Stimulated activated naive B cell treated with anti-CD40 and anti-IgM and Interleukin-4, amounts not matched to agents 10 μg/mL and 1 μg/mL and 100 μg/mL, for 72 hours (primary cell): ENCODE data around the gene NOM1.
"Not testable (repeated sequence)": the region's sequence is repeated elsewhere in the genome, so short reads cannot be mapped to it uniquely, and the experiment has no call there.

Experiments
- ATAC-seq, 2 donors: fragments of 150-1000 bp; cut with Tn5 transposase; replicated peaks; 2 replicates each; pipeline ENCODE4 v1.10.0; 2021; ENCODE audit warnings: moderate library complexity in 1 of 2
- DNase-seq: peaks from one replicate; pipeline ENCODE4 v3.0.0; 2021
- H3K27ac Mint-ChIP-seq: one replicate; pipeline ENCODE4 v1.8.0; 2022; ENCODE audit warnings: mild to moderate bottlenecking, mixed read lengths
- H3K27me3 Mint-ChIP-seq, 2 donors: one replicate each; pipeline ENCODE4 v1.8.0; 2022; ENCODE audit warnings: mixed read lengths in 2 of 2
- H3K36me3 Mint-ChIP-seq, 2 donors: one replicate each; pipeline ENCODE4 v1.8.0; 2022; ENCODE audit warnings: mixed read lengths in 2 of 2, mild to moderate bottlenecking in 1 of 2
- H3K4me1 Mint-ChIP-seq, 2 donors: one replicate each; pipeline ENCODE4 v1.8.0; 2022; ENCODE audit warnings: mixed read lengths in 2 of 2, mild to moderate bottlenecking in 1 of 2
- H3K4me3 Mint-ChIP-seq, 2 donors: one replicate each; pipeline ENCODE4 v1.8.0; 2022; ENCODE audit warnings: mild to moderate bottlenecking in 2 of 2, mixed read lengths in 2 of 2, moderate library complexity in 1 of 2
- H3K9me3 Mint-ChIP-seq, 2 donors: one replicate each; pipeline ENCODE4 v1.8.0; 2022; ENCODE audit warnings: mixed read lengths in 2 of 2, mild to moderate bottlenecking in 1 of 2

Gene NOM1

DNA sequence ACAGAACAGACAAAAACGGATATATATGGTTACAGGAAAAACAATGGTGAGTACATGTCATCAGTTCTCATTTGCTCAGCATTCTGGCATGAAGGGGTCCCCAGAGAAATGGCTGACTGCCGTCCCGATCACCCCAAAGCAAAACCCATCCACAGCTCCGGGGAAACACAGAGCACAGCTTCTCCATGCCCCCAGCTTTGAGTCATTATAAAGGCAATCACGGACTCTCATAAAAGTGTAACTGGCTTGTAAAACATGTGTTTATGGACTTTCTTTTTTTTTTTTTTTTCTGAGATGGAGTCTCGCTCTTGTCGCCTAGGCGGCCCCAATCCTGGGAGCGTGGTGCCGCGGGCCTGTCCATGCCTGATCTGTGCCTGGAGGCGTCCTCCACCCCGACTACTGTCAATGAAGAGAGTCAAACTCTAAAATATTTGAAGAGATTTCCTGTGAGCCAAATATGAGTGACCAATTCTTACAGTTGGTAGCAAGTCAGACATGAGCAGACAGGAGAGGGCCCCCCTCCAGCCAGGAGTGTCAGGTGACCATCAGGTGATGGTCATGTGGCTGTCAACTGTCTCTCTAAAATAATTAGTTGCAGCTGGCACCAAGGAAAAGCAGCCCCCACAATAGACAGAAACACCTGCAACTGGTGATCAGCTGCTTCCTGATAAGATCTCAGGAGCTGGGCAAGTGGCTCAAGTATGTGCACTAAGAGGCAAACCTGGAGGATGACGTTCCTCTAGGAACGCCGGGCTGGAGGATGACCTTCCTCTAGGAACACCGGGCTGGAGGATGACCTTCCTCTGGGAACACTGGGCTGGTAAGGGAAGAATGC, 21.7 kb upstream of the NOM1 start:
- DNase-seq (no peak), ATAC-seq (no peak)
- Mint-ChIP-seq H3K27me3 (peaks cover 46 to 53% of the 10 kb centered on the region in 2 donors), H3K4me3 (no peak overlapping the region), H3K36me3 (no peaks in the 10 kb centered on the region), H3K27ac (no peak overlapping the region), H3K9me3 (peaks cover 0 to 1% of the 10 kb centered on the region in 2 donors), H3K4me1 (peaks cover 0 to 4% of the 10 kb centered on the region in 2 donors)

DNA sequence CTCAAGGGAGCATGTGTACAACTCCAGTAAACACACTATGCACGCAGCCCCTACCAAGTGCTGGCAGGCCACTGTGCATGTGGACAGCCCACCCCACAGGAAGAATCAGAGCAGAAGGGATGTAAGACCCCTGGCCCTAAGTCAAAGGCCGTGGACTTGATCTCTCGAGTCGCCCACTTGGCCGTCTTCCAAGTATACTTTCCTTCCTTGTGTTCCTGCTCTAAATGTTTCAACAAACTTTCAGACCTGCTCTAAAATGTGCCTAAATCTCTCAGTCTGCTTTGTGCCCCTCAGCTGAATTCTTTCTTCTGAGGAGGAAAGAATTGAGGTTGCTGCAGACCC, 21.1 kb upstream of the NOM1 start:
- DNase-seq (no peak), ATAC-seq (no peak)
- Mint-ChIP-seq H3K4me3 (no peak overlapping the region), H3K4me1 (peaks cover 0 to under 1% of the 10 kb centered on the region in 2 donors), H3K27me3 (peaks cover 44 to 51% of the 10 kb centered on the region in 2 donors), H3K27ac (no peak overlapping the region), H3K36me3 (no peaks in the 10 kb centered on the region), H3K9me3 (peaks cover 0 to under 1% of the 10 kb centered on the region in 2 donors)

GRCh38 chr7:156929789-156930539, 19.5 kb upstream of the NOM1 start:
- DNase-seq (no peak), ATAC-seq (no peak)
- peaks cover 35 to 50% of the 10 kb centered on the region in 2 donors for H3K27me3 Mint-ChIP-seq
- H3K9me3 Mint-ChIP-seq, result no peaks in the 10 kb centered on the region
- no peaks in the 10 kb centered on the region for H3K4me1 Mint-ChIP-seq
- no peak overlapping the region for H3K27ac Mint-ChIP-seq
- no peak overlapping the region for H3K4me3 Mint-ChIP-seq
- no peaks in the 10 kb centered on the region for H3K36me3 Mint-ChIP-seq

DNA sequence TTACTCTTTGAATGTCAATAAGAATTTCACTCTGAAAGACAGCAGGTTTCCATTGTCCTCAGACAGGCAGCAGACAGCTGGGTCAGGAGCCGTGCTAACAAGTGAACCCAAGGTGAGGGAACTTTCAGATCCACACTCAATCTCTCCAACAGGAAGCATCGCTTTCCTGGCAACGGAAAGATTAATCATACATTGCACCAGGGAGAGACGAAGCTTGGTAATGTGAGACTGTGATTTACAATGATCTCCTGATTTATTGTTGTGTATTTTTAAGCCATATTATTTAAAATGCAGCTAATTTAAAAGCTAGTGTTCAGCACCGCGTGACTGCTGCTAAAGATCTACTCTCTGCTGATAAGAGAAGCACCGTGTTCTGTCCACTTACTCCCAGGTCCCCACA, 17.5 kb upstream of the NOM1 start:
- Mint-ChIP-seq H3K4me3 (no peak overlapping the region), H3K36me3 (no peaks in the 10 kb centered on the region), H3K27me3 (peaks cover 39 to 61% of the 10 kb centered on the region in 2 donors), H3K4me1 (no peaks in the 10 kb centered on the region), H3K27ac (no peak overlapping the region), H3K9me3 (no peaks in the 10 kb centered on the region)
- ATAC-seq (no peak), DNase-seq (no peak)

- H3K27me3 Mint-ChIP-seq, result peaks cover 11 to 44% of the 10 kb centered on the region in 2 donors
- H3K4me3 Mint-ChIP-seq, result no peak overlapping the region
- no peak overlapping the region for H3K27ac Mint-ChIP-seq
- H3K36me3 Mint-ChIP-seq, result no peaks in the 10 kb centered on the region
- no peak for ATAC-seq
- no peaks in the 10 kb centered on the region for H3K9me3 Mint-ChIP-seq
- H3K4me1 Mint-ChIP-seq, result no peaks in the 10 kb centered on the region
- DNase-seq, result no peak
These were observed 14.3 kb upstream of the NOM1 start for GRCh38 chr7:156935250-156935649.

- not testable (repeated sequence) for ATAC-seq, H3K4me3 Mint-ChIP-seq, H3K27ac Mint-ChIP-seq, H3K4me1 Mint-ChIP-seq, DNase-seq
- Mint-ChIP-seq H3K9me3 (peaks cover 4 to 11% of the 10 kb centered on the region in 2 donors), H3K27me3 (peaks cover 19 to 53% of the 10 kb centered on the region in 2 donors), H3K36me3 (peaks cover 0 to 12% of the 10 kb centered on the region in 2 donors)
These were observed 12.7 kb upstream of the NOM1 start for GRCh38 chr7:156936766-156937165.

DNA sequence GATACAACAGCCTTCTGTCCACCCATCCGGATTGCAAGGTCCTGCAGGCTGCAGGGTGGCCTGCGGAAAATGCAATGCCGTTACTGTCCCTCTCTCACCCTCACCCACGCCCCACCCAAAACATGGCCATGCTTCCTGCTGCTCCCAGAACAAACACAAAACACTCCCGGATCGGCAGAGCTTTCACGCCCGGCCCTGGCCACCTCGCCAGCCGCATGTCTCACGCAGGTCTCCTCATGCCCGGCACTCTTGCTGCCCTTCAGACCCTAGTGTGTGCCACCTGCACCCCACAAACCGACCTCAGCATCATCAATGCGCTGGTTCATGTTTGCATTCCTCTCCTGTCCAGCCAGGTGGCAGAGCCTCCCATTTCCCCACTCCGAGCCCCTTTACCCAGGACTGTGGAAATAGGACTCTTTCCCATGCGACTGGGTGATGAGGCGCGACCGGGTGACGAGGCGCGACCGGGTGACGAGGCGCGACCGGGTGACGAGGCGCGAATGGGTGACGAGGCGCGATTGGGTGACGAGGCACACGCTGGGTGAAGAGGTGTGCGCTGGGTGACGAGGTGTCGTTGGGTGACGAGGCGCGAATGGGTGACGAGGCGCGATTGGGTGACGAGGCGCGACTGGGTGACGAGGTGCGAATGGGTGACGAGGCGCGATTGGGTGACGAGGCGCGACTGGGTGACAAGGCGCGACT, 8.9 kb upstream of the NOM1 start:
- Mint-ChIP-seq H3K9me3 (peaks cover 4 to 12% of the 10 kb centered on the region in 2 donors), H3K27me3 (peaks cover 42 to 63% of the 10 kb centered on the region in 2 donors)

GRCh38 chr7:156941393-156942182, 7.9 kb upstream of the NOM1 start:
- H3K4me1 Mint-ChIP-seq, result peaks cover 6 to 16% of the 10 kb centered on the region in 2 donors
- peak overlapping the region; percentile 69 for H3K27ac Mint-ChIP-seq
- peaks cover 42 to 62% of the 10 kb centered on the region in 2 donors for H3K27me3 Mint-ChIP-seq
- no peak for DNase-seq
- no peak for ATAC-seq
- peaks cover 0 to 13% of the 10 kb centered on the region in 2 donors for H3K36me3 Mint-ChIP-seq
- peaks cover 4 to 12% of the 10 kb centered on the region in 2 donors for H3K9me3 Mint-ChIP-seq
- H3K4me3 Mint-ChIP-seq, result peak overlapping the region in 1 of 2 donors; percentile 36

More for the DNA sequence above, 8.9 kb upstream of the NOM1 start:
- no peak overlapping the region for H3K27ac Mint-ChIP-seq
- H3K4me1 Mint-ChIP-seq, result peaks cover 6 to 16% of the 10 kb centered on the region in 2 donors
- no peak for ATAC-seq
- DNase-seq, result no peak
- peaks cover 0 to 13% of the 10 kb centered on the region in 2 donors for H3K36me3 Mint-ChIP-seq
- H3K4me3 Mint-ChIP-seq, result peak overlapping the region in 1 of 2 donors; percentile 4

GRCh38 chr7:156942708-156943090, 6.8 kb upstream of the NOM1 start:
- ATAC-seq (peak; percentile 46 to 68), DNase-seq (no peak)
- no peak overlapping the region for H3K27ac Mint-ChIP-seq
- H3K27me3 Mint-ChIP-seq, result peaks cover 42 to 62% of the 10 kb centered on the region in 2 donors
- peak overlapping the region; percentile 53 to 54 for H3K4me3 Mint-ChIP-seq
- H3K9me3 Mint-ChIP-seq, result peaks cover 4 to 12% of the 10 kb centered on the region in 2 donors
- H3K36me3 Mint-ChIP-seq, result peaks cover 0 to 13% of the 10 kb centered on the region in 2 donors
- H3K4me1 Mint-ChIP-seq, result peaks cover 10 to 16% of the 10 kb centered on the region in 2 donors

DNA sequence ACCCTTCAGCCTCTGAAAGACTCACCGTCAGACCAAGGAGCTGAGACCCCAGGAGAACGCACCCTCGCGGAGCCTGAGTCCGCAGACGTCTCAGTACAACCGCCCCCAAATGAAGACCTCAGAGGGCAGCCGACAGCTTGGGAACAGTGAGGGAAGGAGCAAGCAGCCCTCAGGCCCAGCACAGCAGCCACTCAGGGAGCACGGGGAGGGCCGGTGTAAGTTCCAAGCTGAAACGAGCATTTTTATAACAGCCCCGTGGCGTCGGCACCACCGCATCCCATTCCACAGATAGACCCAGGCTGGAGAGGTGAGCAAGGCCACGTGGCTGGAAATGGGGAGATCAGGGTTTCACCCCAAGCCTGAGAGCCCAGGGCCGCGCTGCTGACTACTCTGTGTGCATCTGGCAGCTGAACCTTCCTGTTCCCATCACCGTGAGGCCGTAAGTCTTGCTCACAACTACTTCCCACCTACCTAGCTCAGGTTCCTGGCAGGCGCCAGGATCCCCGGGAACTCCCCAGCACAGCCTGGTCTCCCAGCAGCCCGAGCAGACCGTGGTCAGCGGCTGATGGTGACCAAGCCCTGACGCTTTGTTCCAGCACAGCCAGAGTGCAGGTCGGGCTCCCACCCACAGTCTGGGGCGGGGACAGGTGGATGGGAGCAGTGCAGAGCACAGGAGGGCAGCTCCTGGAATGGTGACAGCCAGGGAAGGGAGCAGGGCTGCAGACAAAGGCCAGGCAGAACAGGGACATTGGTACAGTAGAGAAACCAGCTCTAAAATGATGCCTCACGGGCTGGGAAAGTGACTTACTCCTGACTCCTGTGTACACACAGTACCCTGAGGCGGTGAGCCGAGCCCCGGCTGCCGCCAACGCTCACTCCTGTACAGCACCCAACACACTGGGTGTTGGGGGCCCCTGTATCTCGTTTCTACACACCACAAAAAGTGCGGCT, 6.1 kb upstream of the NOM1 start:
- H3K27ac Mint-ChIP-seq, result no peak overlapping the region
- H3K27me3 Mint-ChIP-seq, result peaks cover 42 to 59% of the 10 kb centered on the region in 2 donors
- ATAC-seq, result peak; percentile 49 to 67
- H3K4me1 Mint-ChIP-seq, result peaks cover 10 to 16% of the 10 kb centered on the region in 2 donors
- DNase-seq, result no peak
- peak overlapping the region in 1 of 2 donors; percentile 53 for H3K4me3 Mint-ChIP-seq
- peaks cover 4 to 12% of the 10 kb centered on the region in 2 donors for H3K9me3 Mint-ChIP-seq
- peaks cover 0 to 13% of the 10 kb centered on the region in 2 donors for H3K36me3 Mint-ChIP-seq

DNA sequence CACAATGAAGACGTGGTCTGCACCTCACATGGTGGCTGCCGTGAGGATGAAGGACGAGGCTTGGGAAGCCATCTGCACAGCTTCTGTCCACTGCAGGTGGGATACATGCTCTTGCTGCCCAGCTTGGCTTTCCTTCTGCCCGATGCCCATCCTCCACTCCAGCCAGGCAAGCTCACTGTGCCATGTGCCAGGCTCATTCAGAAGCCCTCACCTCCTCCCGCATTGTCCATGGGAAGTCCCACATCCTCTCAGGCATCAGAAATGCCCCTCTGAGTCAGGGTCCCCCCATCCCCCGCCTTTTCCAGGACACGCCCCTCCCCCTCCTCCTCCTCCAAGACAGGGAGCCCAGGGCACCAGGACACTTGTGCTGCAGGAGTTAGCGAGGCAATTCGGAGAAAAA, 4.6 kb upstream of the NOM1 start:
- no peak for DNase-seq
- H3K9me3 Mint-ChIP-seq, result peaks cover 4 to 12% of the 10 kb centered on the region in 2 donors
- peaks cover 42 to 56% of the 10 kb centered on the region in 2 donors for H3K27me3 Mint-ChIP-seq
- H3K4me1 Mint-ChIP-seq, result peaks cover 10 to 16% of the 10 kb centered on the region in 2 donors
- no peak overlapping the region for H3K4me3 Mint-ChIP-seq
- peaks cover 3 to 13% of the 10 kb centered on the region in 2 donors for H3K36me3 Mint-ChIP-seq
- ATAC-seq, result no peak
- H3K27ac Mint-ChIP-seq, result peak overlapping the region; percentile 28

DNA sequence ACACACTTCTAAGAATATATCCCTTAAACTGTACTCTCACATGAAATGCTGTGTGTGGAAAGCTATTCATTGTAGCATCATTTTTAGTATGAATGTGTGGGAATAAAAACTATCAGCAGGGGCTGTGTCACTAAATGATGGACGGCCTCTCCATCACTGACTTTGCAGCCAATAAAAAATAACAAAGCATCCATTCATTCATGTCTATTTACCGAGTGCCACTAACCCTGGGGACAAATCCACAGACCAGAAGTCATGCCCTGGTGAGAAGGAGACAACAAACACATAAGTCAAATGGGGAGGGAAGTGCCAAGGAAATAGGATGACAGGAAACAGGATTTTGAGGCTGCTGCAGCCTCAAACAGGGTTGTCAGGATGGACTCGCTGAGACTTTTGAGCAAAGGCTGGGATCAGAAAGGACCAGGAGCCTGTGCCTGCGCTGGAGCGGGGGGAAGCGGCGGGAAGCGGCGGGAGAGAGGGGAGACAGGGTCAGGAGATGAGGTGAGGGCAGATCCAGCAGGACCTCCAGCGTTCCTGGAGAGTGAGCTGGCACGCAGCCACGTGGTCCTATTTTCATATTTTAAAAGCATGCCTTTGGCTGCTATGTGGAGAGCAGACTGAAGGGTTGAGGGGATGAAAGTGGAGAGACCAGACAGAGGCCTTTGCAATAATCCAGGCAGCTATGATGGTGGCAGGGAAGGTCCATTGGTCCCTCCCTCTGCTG, 2.2 kb upstream of the NOM1 start:
- DNase-seq, result no peak
- H3K4me3 Mint-ChIP-seq, result peak overlapping the region in 1 of 2 donors; percentile 10
- H3K9me3 Mint-ChIP-seq, result no peaks in the 10 kb centered on the region
- peaks cover 8 to 11% of the 10 kb centered on the region in 2 donors for H3K36me3 Mint-ChIP-seq
- no peak for ATAC-seq
- peaks cover 18 to 39% of the 10 kb centered on the region in 2 donors for H3K4me1 Mint-ChIP-seq
- peaks cover 29 to 39% of the 10 kb centered on the region in 2 donors for H3K27me3 Mint-ChIP-seq
- H3K27ac Mint-ChIP-seq, result peak overlapping the region; percentile 16
